ENCODE data around the gene IFRD2. TPM values are rescaled to one million over a fixed set of nuclear protein-coding genes. Genes with fewer than 3 reads are reported as not detected.

IFRD2 gene
- total and polyA plus RNA-seq, 2 experiments from 2014 or later, result 41.4 to 71.6 TPM

DNA sequence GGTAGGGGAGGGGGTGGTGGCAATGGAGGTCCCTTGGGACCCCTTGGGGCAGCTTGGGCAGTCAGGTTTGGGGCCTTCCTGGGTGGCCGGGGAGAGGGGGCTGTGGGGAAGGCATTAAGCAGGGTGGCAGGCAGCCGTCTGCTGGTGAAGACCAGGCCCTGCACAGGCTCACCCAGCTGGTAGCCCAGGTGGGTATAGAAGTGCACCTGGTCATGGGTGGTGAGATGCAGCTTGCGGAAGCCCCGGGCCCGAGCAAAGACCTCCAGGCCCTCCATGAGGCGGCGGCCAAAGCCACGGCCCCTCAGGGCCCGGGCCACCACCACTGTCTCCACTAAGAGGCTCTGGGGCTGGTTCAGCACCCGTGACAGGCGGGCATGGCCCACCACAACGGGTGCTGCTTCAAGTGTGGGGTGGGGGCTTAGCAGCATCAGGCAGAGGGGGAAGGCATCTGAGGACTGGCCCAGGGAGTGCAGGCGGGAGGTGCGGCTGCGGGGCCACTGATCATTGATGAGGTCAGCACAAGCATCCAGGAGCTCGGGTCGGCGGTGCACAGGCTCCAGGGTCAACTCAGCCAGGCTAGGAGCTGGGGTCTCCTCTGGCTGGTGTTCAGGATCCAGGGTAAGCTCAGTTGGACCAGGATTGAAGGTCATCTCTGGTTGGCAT lies 4.6 kb upstream of the IFRD2 start:
- Histone ChIP-seq H3K9me2 (replicated peaks; ENCODE audit: insufficient read depth) (no peaks in the 10 kb centered on the region), H3K4me1 (ENCODE audit: insufficient read depth) (peaks cover 25% of the 10 kb centered on the region)
- 97% methylated on average over 18 of the region's 18 CpGs for WGBS (ENCODE audit: low lambda C conversion rate, missing lambda C conversion rate)

DNA sequence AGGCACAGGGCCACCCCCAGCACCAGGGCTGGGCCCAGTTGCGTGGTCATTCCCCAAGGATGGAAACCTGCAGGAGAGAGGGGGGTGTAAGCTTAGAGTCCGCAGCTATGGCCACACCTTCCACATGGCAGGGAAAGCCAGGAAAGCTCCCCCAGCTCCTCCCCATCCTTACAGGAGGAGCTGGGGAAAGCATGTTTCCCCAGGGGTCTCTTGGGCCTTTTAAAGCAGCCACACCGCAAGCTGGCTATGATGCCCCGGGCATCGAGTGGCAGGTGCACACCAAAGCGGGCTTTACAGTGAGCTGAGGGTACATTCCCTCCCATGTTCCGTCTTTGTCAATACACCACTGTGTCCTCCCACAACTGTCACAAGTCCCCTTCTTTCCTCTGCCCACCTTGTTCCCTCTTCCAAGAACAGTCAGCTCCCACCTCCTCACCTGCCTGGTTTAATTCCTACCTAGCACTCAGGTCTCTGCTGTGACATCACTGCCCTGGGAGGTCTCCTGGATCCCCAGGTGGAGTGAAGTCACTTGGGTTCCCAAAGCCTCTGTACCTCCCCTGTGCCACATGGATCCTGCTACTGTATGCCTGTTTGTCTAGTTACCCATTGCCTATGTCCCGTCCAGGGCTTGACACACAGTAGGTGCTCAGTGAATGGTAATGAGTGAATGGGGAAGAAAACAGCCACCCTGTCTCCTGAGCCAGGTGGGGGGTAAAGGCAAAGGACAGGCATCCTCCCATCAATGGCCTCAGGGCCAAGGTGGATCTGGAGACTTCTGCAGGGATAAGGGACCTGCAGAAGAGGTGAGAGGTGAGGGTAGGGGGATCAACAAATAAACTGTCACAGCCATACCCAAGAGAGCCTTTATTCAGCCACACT lies 3.6 kb upstream of the IFRD2 start:
- no peaks in the 10 kb centered on the region for H3K36me3 ChIP-seq (replicated peaks; ENCODE audit: insufficient read depth, low read depth)
- H3K4me2 ChIP-seq, result no peak overlapping the region
- no peak for TF ChIP-seq EZH2phosphoT487 (IDR thresholded peaks at IDR 0.05; ENCODE audit: low read depth, severe bottlenecking, unreplicated experiment)
- TF ChIP-seq, protein P1, sequence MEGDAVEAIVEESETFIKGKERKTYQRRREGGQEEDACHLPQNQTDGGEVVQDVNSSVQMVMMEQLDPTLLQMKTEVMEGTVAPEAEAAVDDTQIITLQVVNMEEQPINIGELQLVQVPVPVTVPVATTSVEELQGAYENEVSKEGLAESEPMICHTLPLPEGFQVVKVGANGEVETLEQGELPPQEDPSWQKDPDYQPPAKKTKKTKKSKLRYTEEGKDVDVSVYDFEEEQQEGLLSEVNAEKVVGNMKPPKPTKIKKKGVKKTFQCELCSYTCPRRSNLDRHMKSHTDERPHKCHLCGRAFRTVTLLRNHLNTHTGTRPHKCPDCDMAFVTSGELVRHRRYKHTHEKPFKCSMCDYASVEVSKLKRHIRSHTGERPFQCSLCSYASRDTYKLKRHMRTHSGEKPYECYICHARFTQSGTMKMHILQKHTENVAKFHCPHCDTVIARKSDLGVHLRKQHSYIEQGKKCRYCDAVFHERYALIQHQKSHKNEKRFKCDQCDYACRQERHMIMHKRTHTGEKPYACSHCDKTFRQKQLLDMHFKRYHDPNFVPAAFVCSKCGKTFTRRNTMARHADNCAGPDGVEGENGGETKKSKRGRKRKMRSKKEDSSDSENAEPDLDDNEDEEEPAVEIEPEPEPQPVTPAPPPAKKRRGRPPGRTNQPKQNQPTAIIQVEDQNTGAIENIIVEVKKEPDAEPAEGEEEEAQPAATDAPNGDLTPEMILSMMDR (IDR thresholded peaks at IDR 0.05; ENCODE audit: poor library complexity), result no peak
- no peak for TF ChIP-seq EZH2 (IDR thresholded peaks at IDR 0.05; ENCODE audit: borderline replicate concordance)
- peaks cover 18% of the 10 kb centered on the region for H3K79me2 ChIP-seq
- WGBS (ENCODE audit: low lambda C conversion rate, missing lambda C conversion rate), result 91% methylated on average over 8 of the region's 8 CpGs
- H3K9me2 ChIP-seq (replicated peaks; ENCODE audit: insufficient read depth), result no peaks in the 10 kb centered on the region
- H3K4me1 ChIP-seq (ENCODE audit: insufficient read depth), result peaks cover 33% of the 10 kb centered on the region
- no peak overlapping the region for H3K27ac ChIP-seq
- DNase-seq (ENCODE audit: low spot score), result no peak
- no peak overlapping the region for H2AFZ ChIP-seq
- H3K9me3 ChIP-seq (ENCODE audit: low read depth), result no peaks in the 10 kb centered on the region
- H3K4me3 ChIP-seq, result no peak overlapping the region
- H4K20me1 ChIP-seq (ENCODE audit: insufficient read depth, poor library complexity, severe bottlenecking), result no peaks in the 10 kb centered on the region
- H3K27me3 ChIP-seq, result no peaks in the 10 kb centered on the region

More for the DNA sequence above, 4.6 kb upstream of the IFRD2 start:
- Histone ChIP-seq H3K4me2 (no peak overlapping the region), H4K20me1 (ENCODE audit: insufficient read depth, poor library complexity, severe bottlenecking) (no peaks in the 10 kb centered on the region), H3K9me3 (ENCODE audit: low read depth) (no peaks in the 10 kb centered on the region), H3K36me3 (replicated peaks; ENCODE audit: insufficient read depth, low read depth) (no peaks in the 10 kb centered on the region), H3K79me2 (peaks cover 14% of the 10 kb centered on the region), H3K27ac (no peak overlapping the region), H2AFZ (no peak overlapping the region), H3K4me3 (no peak overlapping the region), H3K27me3 (no peaks in the 10 kb centered on the region)
- no peak for DNase-seq (ENCODE audit: low spot score)
- TF ChIP-seq EZH2phosphoT487 (IDR thresholded peaks at IDR 0.05; ENCODE audit: low read depth, severe bottlenecking, unreplicated experiment), result no peak
- TF ChIP-seq, protein P1 (IDR thresholded peaks at IDR 0.05; ENCODE audit: poor library complexity), result no peak
- no peak for TF ChIP-seq EZH2 (IDR thresholded peaks at IDR 0.05; ENCODE audit: borderline replicate concordance)

DNA sequence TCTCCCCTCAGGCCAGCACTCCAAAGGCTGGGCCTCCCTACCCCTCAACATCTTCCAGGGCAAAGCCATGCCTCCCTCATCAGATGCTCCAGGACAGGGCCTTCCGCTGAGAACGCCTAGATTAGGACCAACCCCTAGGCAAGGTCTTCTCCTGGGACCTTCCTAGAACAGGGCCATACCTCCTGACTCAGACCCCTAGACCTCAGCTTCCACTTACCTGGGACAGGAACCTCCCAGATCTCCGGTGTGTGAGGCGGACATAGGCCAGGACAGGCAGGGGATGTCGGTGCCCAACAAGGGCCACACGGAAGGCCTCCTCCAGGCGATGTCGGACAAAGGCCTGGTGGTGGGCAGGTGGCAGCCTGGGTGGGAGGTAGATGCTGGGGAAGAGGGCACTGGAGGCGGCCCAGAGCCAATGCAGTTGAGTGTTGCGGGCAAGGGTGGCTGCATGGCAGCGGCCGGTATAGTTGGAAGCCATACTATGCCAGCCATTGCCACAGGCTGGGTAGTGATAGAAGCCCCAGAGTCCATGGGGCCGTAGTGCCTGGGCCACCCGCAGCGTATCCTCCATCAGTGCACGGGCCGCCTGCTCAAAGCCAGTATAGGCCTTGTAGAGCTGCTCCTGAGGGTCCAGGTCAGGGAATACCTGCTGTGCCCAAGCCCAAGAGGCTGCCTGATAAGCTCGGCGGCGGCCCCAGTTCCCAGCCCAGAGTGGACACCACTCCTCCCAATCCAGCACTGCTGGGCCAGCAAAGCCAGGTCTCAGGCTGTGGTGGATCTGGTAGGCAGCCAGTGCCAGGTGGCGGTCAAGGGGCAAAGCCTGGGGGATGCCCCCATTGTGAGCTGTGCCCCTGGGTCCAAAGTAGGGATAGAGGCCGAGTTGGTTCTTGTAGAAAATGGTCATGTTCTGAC lies 2.5 kb upstream of the IFRD2 start:
- no peaks in the 10 kb centered on the region for H3K9me3 ChIP-seq (ENCODE audit: low read depth)
- H3K27ac ChIP-seq, result no peak overlapping the region
- H2AFZ ChIP-seq, result no peak overlapping the region
- H3K4me3 ChIP-seq, result no peak overlapping the region
- peaks cover 23% of the 10 kb centered on the region for H3K4me1 ChIP-seq (ENCODE audit: insufficient read depth)
- H3K79me2 ChIP-seq, result peaks cover 20% of the 10 kb centered on the region
- WGBS (ENCODE audit: low lambda C conversion rate, missing lambda C conversion rate), result 96% methylated on average over 22 of the region's 22 CpGs
- no peak for DNase-seq (ENCODE audit: low spot score)
- no peaks in the 10 kb centered on the region for H3K27me3 ChIP-seq
- H3K4me2 ChIP-seq, result no peak overlapping the region
- H4K20me1 ChIP-seq (ENCODE audit: insufficient read depth, poor library complexity, severe bottlenecking), result no peaks in the 10 kb centered on the region
- H3K36me3 ChIP-seq (replicated peaks; ENCODE audit: insufficient read depth, low read depth), result no peaks in the 10 kb centered on the region
- no peaks in the 10 kb centered on the region for H3K9me2 ChIP-seq (replicated peaks; ENCODE audit: insufficient read depth)
- no peak for TF ChIP-seq EZH2 (IDR thresholded peaks at IDR 0.05; ENCODE audit: borderline replicate concordance)
- TF ChIP-seq, protein P1 (IDR thresholded peaks at IDR 0.05; ENCODE audit: poor library complexity), result no peak
- no peak for TF ChIP-seq EZH2phosphoT487 (IDR thresholded peaks at IDR 0.05; ENCODE audit: low read depth, severe bottlenecking, unreplicated experiment)
